Measurements from ENCODE around the gene PHACTR1.

PHACTR1 gene

GRCh38 chr6:13038741-13039190 is 322.2 kb downstream of the PHACTR1 start:
- no peak for DNase-seq

DNA sequence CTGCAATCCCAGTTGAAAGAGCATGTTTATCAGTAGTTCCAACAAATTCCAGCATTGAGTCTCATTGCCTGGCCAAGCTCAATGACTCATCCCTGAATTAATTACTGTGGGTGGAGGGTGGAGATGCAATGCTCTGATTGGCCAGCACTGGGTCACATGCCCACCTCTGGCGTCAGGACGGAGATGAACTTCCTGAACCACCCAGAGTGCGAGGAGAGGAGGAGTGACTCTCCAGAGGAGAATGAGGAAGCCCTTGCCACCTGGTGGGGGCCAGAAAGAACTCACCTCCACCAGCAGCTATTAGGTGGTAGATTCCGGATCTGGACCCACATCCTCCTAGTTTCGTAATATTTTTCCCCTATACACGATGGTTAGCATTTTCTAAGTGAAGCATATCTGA is 327.8 kb downstream of the PHACTR1 start:
- DNase-seq, result no peak

DNA sequence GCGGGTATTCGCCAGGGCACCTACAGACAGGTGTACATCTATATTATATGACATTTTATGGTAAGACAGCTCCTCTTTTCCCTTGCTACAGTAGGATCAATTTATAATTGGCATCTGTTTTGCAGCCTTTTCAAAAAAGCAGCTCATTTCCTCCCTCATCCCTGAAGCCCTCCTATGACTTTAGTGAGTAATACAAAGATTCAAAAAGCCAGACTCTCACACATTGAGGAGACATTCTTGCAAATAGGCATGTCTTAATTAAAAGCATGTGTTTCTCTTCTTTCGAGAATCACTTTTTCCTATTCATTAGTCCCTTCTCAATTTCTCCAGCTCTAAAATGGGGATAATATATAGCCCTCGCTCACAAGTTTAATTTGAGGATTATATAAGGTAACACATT is 328.3 kb downstream of the PHACTR1 start:
- no peak for DNase-seq

DNA sequence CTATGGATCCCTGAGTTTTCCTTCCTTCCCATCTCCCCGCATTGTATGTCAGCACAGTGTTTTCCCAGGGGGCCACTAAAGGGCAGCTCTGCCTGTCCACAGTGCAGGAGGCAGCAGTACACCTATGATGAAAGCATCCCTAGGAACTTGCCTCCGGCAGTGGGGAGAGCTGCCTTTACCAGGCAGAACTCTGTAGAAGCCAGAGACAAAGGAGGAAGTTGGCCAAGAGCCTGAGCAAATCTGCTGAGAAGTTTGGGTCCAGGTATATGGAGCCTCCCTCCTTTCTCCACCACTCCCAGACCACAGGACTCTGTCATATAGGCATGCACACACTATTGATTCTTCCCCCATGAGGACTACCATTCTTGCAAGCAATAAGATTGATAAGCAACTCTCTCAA is 329.1 kb downstream of the PHACTR1 start:
- no peak for DNase-seq

- DNase-seq, result no peak
Observed at GRCh38 chr6:13046084-13046483, 329.5 kb downstream of the PHACTR1 start.

DNA sequence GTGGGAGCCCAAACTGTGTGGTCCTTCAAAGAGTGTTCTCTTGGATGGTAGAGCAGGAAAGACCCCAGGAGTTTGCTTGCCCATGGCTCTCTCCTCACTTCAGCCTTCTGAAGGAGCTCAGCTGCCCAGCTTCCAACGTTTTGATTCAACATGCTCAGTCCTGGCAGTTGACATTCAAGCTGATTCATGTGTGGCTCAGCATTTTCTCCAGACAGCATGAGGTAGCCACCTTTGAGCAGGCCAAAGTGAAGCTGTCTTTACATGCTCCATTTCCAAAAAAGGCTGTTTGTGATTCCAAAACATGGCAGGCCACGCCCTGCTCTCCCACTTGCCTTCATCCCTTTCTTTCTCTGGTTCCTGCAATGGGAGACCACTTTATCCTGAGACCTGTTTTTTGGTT is 331.5 kb downstream of the PHACTR1 start:
- DNase-seq, result no peak

GRCh38 chr6:13049666-13050254 is 333.2 kb downstream of the PHACTR1 start:
- DNase-seq, result no peak

DNA sequence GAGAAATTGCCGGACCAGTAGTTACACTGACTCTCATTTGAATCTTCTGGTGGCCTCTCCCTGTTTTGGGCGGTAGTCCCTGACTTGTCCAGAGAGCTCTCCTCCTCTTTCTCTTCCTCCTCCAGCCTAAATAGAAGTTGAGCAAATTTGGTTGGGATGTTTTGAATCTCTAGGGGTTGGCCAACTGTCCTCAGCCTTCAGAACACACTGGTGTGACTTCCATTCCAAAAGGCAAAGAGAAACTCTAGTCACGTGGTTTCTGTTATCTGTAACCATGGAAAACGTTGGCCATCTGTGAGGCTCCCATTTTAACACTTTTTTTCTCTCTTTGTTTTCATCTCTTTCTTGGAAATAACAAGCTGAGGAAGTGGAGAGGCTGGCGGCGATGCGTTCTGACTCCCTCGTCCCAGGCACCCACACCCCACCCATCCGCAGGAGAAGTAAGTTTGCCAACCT is 336.5 kb downstream of the PHACTR1 start:
- no peak for DNase-seq

GRCh38 chr6:13058051-13058450 is 341.5 kb downstream of the PHACTR1 start:
- no peak for DNase-seq

- DNase-seq, result no peak
Observed at GRCh38 chr6:13059026-13059425, 342.5 kb downstream of the PHACTR1 start.

DNA sequence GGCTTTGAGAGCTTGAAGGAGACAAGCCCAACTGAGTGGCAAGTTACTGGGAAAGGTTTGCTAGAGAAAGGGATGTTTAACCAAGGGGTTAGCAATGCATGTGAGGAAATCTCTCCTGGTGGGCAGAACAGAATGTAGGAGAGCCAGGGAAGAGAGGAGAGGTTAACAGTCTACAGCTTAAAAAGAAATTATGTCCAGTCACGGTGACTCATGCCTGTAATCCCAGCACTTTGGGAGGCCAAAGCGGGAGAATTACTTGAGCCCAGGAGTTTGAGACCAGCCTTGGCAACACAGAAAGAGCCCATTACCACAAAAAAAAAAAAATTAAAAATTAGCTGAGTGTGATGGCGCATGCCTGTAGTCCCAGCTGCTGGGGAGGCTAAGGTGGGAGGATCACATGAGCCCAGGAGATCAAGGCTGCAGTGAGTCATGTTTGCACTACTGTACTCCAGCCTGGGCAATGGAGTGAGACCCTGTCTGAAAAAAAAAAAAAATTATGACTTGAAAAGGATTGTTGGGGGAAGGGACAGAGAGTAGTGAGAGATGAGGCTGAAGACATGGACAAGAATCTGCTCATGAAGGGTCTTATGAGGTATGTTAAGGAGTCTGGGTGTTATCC is 346.8 kb downstream of the PHACTR1 start:
- no peak for DNase-seq

DNA sequence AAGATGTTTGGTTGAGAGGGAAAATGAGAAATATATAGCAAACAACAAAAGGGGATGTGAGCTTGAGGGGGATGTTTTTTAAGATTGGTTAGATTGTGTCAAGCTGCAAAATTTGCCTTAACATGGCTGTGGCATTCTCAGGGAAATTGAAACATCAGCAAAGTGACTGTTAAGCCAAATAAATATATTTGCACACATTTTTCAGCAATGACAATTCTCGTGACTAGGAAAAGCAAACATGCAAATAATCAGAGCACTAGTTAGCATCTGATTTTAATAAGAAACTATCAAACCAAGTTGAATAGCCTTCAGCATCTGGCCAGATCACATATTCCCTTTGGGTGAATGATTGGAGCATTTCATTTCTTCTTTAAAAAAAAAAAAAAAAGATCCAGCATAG is 349.0 kb downstream of the PHACTR1 start:
- no peak for DNase-seq

GRCh38 chr6:13066050-13066449 is 349.5 kb downstream of the PHACTR1 start:
- no peak for DNase-seq

GRCh38 chr6:13066820-13067219 is 350.3 kb downstream of the PHACTR1 start:
- DNase-seq, result no peak

DNA sequence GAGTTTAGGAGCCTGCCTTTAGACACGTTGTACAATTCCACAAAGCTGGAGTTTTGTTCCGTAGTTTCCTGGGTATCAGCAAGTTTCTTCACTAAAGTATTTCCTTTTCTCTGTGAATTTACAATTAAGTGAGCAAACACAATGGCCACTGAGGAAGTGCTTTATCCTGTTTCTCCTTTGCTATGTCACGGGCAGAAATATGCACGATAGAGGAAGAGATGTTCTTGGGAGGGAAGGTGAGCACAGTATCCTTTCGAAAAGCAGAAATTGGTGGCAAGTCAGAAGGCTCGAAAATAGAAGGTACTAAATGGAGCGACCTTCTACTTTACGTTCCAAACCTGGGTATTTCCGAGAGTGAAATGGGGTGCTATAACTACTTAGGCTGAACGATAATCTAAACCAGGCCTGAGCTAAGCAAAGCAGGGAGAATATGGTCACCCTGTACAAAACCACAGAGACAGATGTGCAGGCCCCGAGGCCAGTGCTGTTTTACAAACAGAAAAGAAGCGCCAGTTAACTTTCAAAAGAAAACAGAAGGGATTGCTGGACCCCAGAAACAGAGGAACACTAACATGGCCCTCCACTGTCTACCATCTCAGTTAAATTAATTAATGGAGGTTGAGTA is 352.1 kb downstream of the PHACTR1 start:
- DNase-seq, result no peak

GRCh38 chr6:13071550-13072345 is 355.2 kb downstream of the PHACTR1 start:
- DNase-seq, result no peak

- DNase-seq, result no peak
Observed at GRCh38 chr6:13072686-13073347, 356.2 kb downstream of the PHACTR1 start.

DNA sequence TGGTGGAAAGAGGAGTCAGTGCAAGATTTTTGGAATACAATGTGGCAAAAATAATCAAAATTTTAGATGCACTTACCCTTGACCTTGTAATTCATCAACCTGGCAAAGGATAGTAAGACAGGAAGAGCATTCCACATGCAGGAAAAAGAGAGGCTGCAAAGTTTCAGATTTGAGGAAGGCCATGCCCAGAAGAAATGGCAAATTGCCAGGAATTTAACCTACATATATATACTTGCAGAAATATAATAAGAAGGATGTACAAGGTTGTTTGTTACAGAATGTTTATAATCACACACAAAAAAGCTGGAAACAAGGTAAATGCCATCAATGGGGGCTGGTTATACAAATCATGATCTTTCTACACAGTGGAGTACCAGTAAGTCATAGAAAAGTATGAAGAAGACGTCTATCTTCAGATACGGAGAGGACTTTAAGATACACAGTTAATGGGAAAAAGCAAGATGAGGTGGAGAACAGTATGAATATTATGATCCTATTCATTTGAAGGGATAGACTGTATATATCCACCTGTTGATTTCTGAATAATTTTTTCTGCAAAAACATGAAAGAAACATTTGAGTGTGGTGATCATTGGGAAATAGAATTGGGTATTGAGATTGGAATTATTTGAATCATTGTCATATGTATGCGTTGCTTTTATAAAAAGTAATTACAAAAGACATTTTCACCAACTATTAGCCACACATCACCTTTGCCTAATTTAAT is 358.0 kb downstream of the PHACTR1 start:
- DNase-seq, result no peak

DNA sequence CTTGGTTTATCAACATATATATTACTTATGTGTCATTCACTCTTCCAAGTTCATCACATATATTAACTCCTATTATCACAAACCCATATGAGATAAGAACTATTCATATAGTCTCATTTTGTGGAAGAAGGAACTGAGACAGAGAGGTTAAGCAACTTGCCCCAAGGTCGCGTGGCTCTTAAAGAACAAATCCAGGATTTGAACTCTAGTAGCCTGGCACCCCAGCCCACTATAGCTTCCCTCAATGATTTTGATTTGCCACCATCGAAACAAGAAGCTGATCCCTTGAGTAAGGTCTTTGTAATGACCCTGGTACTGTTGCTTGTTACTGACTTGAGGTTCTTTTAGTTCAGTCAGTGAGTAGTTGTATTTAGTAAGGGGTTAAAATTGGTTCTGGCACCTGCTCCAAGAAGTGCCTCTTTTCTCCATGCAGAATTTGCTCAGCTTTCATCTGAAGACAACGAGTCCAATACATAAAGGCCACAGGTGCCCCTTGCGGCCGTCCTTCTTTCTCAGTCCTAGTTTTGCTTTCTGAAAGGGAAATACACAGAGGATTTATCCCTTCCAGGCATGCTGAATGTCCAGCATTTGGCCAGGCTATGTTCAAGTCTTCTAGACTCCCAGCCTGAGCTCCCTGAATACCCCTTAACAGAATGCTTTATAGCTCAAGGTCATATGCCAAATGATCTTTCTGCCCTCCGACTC is 358.7 kb downstream of the PHACTR1 start:
- no peak for DNase-seq

GRCh38 chr6:13076575-13076974 is 360.0 kb downstream of the PHACTR1 start:
- DNase-seq, result no peak

DNA sequence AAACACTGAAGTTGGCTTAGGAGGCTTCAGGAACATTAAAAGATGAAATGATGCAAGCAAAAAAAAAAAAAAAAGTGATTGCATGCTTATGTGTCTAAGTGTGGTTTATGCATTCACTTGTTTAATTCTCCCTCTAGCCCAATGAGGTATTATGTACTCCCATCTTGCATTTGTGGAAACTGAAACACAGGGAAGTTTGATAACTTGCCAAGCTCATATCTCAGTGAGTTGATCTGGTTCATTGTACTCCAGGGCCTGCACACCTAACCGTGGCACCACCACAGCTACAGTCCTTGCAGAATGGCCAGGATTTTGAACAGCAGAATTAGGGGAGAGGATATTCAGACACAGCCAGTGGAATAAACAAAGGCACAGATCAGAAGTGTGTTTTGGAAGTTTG is 360.6 kb downstream of the PHACTR1 start:
- DNase-seq, result no peak
